SK-N-SH treated with all-trans-retinoic acid at 6 μM for 48 hours (cell line): ENCODE results near the gene CDH22.

ENCODE experiments used
- CSDC2 ChIP-seq: fragments of 250-450 bp; sonication (Bioruptor Pico); IDR thresholded peaks from 2 replicates; pipeline ENCODE4 v1.5.0; 2020; ENCODE audit warnings: mild to moderate bottlenecking, moderate library complexity
- GLIS3 ChIP-seq: fragments of 250-450 bp; sonication (Bioruptor Pico); IDR thresholded peaks from 2 replicates; pipeline ENCODE4 v1.5.0; 2020; ENCODE audit warnings: mild to moderate bottlenecking, moderate library complexity
- OSR1 ChIP-seq: fragments of 250-450 bp; sonication (Bioruptor Pico); IDR thresholded peaks from 2 replicates; pipeline ENCODE4 v1.8.0; 2022; ENCODE audit warnings: moderate library complexity, mild to moderate bottlenecking, inconsistent platforms
- PATZ1 ChIP-seq: fragments of 250-450 bp; sonication (Bioruptor Pico); IDR thresholded peaks from 2 replicates; pipeline ENCODE4 v1.8.0; 2020; ENCODE audit warnings: mild to moderate bottlenecking, moderate library complexity, borderline replicate concordance
- POU6F1 ChIP-seq: fragments of 250-450 bp; sonication (Bioruptor Pico); IDR thresholded peaks from 2 replicates; pipeline ENCODE4 v1.8.0; 2021; ENCODE audit warnings: low read depth, mild to moderate bottlenecking, moderate library complexity, borderline replicate concordance
- PPARA ChIP-seq: fragments of 250-450 bp; sonication (Bioruptor Pico); IDR thresholded peaks from 2 replicates; pipeline ENCODE4 v1.5.0; 2020; ENCODE audit warnings: mild to moderate bottlenecking, borderline replicate concordance
- RARB ChIP-seq: fragments of 250-450 bp; sonication (Bioruptor Pico); IDR thresholded peaks from 2 replicates; pipeline ENCODE4 v1.8.0; 2021; ENCODE audit warnings: mild to moderate bottlenecking, moderate library complexity
- TOX ChIP-seq: fragments of 250-450 bp; sonication (Bioruptor Pico); IDR thresholded peaks from 2 replicates; pipeline ENCODE4 v1.8.0; 2021; ENCODE audit warnings: mild to moderate bottlenecking, moderate library complexity, borderline replicate concordance
- ZC3H10 ChIP-seq: fragments of 250-450 bp; sonication (Bioruptor Pico); IDR thresholded peaks from 2 replicates; pipeline ENCODE4 v1.5.1; 2021; ENCODE audit warnings: mild to moderate bottlenecking, moderate library complexity
- ZFP30 ChIP-seq: fragments of 450-650 bp; formaldehyde crosslinking; IDR thresholded peaks from 2 replicates; pipeline ENCODE4 v1.5.0; 2022; ENCODE audit warnings: mild to moderate bottlenecking, moderate library complexity
- ZNF70 ChIP-seq: fragments of 450-650 bp; formaldehyde crosslinking; IDR thresholded peaks from 2 replicates; pipeline ENCODE4 v1.5.0; 2020; ENCODE audit warnings: mild to moderate bottlenecking, moderate library complexity

- TF ChIP-seq OSR1: no peak
- no peak for TF ChIP-seq POU6F1 (CRISPR knock-in tag)
- no peak for TF ChIP-seq RARB (CRISPR knock-in tag)
- TF ChIP-seq ZC3H10: no peak
- TF ChIP-seq GLIS3: no peak
- TF ChIP-seq ZFP30: no peak
- TF ChIP-seq PPARA: no peak
- TF ChIP-seq CSDC2 (CRISPR knock-in tag): no peak
- no peak for TF ChIP-seq ZNF70 (CRISPR knock-in tag)
- TF ChIP-seq PATZ1: no peak
- TF ChIP-seq TOX (CRISPR knock-in tag): no peak
Measured at GRCh38 chr20:46354207-46354555, 45.9 kb upstream of the CDH22 start.
